ENCODE data around the gene MDC1. TPM values are rescaled to one million over a fixed set of nuclear protein-coding genes. Genes with fewer than 3 reads are reported as not detected.

MDC1 gene
- total and polyA plus RNA-seq, 2 of the 13 experiments (the other 11 are each of a cell fraction or from before 2014, with no cell fraction given), result 8.4 to 14.0 TPM

DNA sequence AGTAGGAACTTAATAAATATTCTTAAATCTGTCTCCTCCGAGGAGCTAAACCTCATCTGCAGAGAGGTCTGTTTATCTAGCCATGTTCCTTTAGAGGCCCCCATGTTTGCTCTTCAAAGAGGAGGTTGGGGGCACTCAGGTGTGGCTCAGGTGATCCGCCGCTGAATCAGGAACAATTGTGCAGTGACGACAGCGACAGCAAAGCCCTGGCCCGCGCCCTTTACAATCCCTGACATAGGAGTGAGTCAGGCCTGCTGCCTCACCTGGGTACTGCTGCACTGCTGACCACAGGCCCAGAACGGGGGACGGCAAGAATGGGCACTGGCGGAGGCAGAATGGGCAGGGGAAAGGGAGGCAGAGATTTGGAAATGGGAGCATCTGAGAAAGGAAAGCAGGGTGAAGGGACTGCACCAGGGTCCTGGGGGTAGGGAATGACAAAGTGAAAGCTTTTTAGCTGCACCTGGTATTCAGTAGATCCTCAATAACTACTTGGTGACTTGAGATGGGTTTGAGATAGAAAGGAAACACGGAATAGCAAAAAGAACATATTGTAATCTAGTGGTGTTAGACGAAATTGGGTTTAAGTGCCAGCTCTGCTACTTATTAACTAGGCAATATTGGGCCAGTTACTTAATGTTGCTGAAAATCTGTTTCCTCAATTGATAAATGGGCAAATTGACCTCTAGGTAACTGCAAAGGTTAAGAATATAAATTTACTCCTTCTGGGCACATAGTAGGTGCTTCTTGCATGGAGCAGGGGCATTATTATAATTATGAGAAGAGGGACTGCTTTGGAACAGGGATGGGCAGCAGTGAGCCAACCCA, 32.7 kb upstream of the MDC1 start (continued):
- TF ChIP-seq ZNF160 (CRISPR knock-in tag; IDR thresholded peaks at IDR 0.05), result no peak
- no peak for TF ChIP-seq ZNF33A (CRISPR knock-in tag; IDR thresholded peaks at IDR 0.05; ENCODE audit: borderline replicate concordance)
- TF ChIP-seq, protein P1, sequence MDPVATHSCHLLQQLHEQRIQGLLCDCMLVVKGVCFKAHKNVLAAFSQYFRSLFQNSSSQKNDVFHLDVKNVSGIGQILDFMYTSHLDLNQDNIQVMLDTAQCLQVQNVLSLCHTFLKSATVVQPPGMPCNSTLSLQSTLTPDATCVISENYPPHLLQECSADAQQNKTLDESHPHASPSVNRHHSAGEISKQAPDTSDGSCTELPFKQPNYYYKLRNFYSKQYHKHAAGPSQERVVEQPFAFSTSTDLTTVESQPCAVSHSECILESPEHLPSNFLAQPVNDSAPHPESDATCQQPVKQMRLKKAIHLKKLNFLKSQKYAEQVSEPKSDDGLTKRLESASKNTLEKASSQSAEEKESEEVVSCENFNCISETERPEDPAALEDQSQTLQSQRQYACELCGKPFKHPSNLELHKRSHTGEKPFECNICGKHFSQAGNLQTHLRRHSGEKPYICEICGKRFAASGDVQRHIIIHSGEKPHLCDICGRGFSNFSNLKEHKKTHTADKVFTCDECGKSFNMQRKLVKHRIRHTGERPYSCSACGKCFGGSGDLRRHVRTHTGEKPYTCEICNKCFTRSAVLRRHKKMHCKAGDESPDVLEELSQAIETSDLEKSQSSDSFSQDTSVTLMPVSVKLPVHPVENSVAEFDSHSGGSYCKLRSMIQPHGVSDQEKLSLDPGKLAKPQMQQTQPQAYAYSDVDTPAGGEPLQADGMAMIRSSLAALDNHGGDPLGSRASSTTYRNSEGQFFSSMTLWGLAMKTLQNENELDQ (CRISPR knock-in tag; IDR thresholded peaks at IDR 0.05; ENCODE audit: borderline replicate concordance), result 0 out of 2 replicates have a peak, but pooled peaks have one; percentile 7
- TF ChIP-seq SAP130 (CRISPR knock-in tag; IDR thresholded peaks at IDR 0.05; ENCODE audit: low read depth), result peak; percentile 70
- TF ChIP-seq FOXP1 (IDR thresholded peaks at IDR 0.05), result no peak
- 0 out of 2 replicates have a peak, but pooled peaks have one; percentile 38 for TF ChIP-seq FOXP1 (CRISPR knock-in tag; IDR thresholded peaks at IDR 0.05)
- no peak for TF ChIP-seq ELF4 (CRISPR knock-in tag; IDR thresholded peaks at IDR 0.05; ENCODE audit: borderline replicate concordance)
- TF ChIP-seq ZFP36L2 (CRISPR knock-in tag; IDR thresholded peaks at IDR 0.05), result no peak
- TF ChIP-seq, protein P2, sequence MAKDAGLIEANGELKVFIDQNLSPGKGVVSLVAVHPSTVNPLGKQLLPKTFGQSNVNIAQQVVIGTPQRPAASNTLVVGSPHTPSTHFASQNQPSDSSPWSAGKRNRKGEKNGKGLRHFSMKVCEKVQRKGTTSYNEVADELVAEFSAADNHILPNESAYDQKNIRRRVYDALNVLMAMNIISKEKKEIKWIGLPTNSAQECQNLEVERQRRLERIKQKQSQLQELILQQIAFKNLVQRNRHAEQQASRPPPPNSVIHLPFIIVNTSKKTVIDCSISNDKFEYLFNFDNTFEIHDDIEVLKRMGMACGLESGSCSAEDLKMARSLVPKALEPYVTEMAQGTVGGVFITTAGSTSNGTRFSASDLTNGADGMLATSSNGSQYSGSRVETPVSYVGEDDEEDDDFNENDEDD (CRISPR knock-in tag; IDR thresholded peaks at IDR 0.05; ENCODE audit: borderline replicate concordance), result peak; percentile 38; the same call in 1 of the 2 replicates
- TF ChIP-seq SRSF9 (IDR thresholded peaks at IDR 0.05; ENCODE audit: borderline replicate concordance, insufficient read depth, low read depth, low read length, poor library complexity, severe bottlenecking), result no peak
- TF ChIP-seq ZNF850 (CRISPR knock-in tag; conservative IDR thresholded peaks at IDR 0.05), result no peak
- peak; percentile 52; the same call in 1 of the 2 replicates for TF ChIP-seq ZNF121 (CRISPR knock-in tag; IDR thresholded peaks at IDR 0.05)
- TF ChIP-seq, protein P3, sequence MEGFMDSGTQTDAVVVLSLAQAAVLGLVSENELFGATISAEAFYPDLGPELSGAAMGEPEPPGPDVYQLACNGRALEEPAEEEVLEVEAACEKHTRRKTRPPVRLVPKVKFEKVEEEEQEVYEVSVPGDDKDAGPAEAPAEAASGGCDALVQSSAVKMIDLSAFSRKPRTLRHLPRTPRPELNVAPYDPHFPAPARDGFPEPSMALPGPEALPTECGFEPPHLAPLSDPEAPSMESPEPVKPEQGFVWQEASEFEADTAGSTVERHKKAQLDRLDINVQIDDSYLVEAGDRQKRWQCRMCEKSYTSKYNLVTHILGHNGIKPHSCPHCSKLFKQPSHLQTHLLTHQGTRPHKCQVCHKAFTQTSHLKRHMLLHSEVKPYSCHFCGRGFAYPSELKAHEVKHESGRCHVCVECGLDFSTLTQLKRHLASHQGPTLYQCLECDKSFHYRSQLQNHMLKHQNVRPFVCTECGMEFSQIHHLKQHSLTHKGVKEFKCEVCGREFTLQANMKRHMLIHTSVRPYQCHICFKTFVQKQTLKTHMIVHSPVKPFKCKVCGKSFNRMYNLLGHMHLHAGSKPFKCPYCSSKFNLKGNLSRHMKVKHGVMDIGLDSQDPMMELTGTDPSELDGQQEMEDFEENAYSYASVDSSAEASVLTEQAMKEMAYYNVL (CRISPR knock-in tag; IDR thresholded peaks at IDR 0.05; ENCODE audit: borderline replicate concordance), result no peak
- TF ChIP-seq SNAPC2 (CRISPR knock-in tag; IDR thresholded peaks at IDR 0.05), result 0 out of 2 replicates have a peak, but pooled peaks have one; percentile 9
- 0 out of 2 replicates have a peak, but pooled peaks have one; percentile 45 for TF ChIP-seq RCOR2 (CRISPR knock-in tag; IDR thresholded peaks at IDR 0.05)
- no peak for TF ChIP-seq NFKBIZ (CRISPR knock-in tag; IDR thresholded peaks at IDR 0.05)
- TF ChIP-seq, protein P4, sequence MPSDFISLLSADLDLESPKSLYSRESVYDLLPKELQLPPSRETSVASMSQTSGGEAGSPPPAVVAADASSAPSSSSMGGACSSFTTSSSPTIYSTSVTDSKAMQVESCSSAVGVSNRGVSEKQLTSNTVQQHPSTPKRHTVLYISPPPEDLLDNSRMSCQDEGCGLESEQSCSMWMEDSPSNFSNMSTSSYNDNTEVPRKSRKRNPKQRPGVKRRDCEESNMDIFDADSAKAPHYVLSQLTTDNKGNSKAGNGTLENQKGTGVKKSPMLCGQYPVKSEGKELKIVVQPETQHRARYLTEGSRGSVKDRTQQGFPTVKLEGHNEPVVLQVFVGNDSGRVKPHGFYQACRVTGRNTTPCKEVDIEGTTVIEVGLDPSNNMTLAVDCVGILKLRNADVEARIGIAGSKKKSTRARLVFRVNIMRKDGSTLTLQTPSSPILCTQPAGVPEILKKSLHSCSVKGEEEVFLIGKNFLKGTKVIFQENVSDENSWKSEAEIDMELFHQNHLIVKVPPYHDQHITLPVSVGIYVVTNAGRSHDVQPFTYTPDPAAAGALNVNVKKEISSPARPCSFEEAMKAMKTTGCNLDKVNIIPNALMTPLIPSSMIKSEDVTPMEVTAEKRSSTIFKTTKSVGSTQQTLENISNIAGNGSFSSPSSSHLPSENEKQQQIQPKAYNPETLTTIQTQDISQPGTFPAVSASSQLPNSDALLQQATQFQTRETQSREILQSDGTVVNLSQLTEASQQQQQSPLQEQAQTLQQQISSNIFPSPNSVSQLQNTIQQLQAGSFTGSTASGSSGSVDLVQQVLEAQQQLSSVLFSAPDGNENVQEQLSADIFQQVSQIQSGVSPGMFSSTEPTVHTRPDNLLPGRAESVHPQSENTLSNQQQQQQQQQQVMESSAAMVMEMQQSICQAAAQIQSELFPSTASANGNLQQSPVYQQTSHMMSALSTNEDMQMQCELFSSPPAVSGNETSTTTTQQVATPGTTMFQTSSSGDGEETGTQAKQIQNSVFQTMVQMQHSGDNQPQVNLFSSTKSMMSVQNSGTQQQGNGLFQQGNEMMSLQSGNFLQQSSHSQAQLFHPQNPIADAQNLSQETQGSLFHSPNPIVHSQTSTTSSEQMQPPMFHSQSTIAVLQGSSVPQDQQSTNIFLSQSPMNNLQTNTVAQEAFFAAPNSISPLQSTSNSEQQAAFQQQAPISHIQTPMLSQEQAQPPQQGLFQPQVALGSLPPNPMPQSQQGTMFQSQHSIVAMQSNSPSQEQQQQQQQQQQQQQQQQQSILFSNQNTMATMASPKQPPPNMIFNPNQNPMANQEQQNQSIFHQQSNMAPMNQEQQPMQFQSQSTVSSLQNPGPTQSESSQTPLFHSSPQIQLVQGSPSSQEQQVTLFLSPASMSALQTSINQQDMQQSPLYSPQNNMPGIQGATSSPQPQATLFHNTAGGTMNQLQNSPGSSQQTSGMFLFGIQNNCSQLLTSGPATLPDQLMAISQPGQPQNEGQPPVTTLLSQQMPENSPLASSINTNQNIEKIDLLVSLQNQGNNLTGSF (CRISPR knock-in tag; IDR thresholded peaks at IDR 0.05), result no peak
- TF ChIP-seq MTA1 (CRISPR knock-in tag; IDR thresholded peaks at IDR 0.05; ENCODE audit: borderline replicate concordance), result peak; percentile 49; the same call in 1 of the 2 replicates

All from HepG2 (cell line).